Activated B cell treated with CpG ODN at 0.5 μM for 24 hours (primary cell): Measurements from ENCODE around the gene ZNF730. TPM values are rescaled to one million over a fixed set of nuclear protein-coding genes. Genes with fewer than 3 reads are reported as not detected.
"Not testable (repeated sequence)": the region's sequence is repeated elsewhere in the genome, so short reads cannot be mapped to it uniquely, and the experiment has no call there.

Source experiments
- ATAC-seq: fragments of 200-7000 bp; cut with Tn5 transposase; one replicate; pipeline ENCODE4 v1.10.0; 2021; ENCODE audit warnings: low read depth, mild to moderate bottlenecking, moderate library complexity
- CTCF ChIA-PET: fragments of 350-600 bp; sonication (Branson Sonifier 250); formaldehyde crosslinking; loops from one replicate; lab custom pipeline; 2021; ENCODE audit warnings: antibody characterized with exemption; lab: Charles Lee
- POLR2A ChIA-PET: fragments of 350-600 bp; sonication (Branson Sonifier 250); formaldehyde crosslinking; loops from one replicate; lab custom pipeline; 2021; ENCODE audit warnings: antibody characterized with exemption; lab: Charles Lee
- DNase-seq: peaks from one replicate; pipeline ENCODE4 v3.0.0; 2022
- H3K27ac Mint-ChIP-seq: one replicate; pipeline ENCODE4 v1.8.0; 2020; ENCODE audit warnings: mixed read lengths
- H3K27me3 Mint-ChIP-seq: one replicate; pipeline ENCODE4 v1.8.0; 2021; ENCODE audit warnings: mixed read lengths
- H3K36me3 Mint-ChIP-seq: one replicate; pipeline ENCODE4 v1.8.0; 2021; ENCODE audit warnings: low read depth, mixed read lengths
- H3K4me1 Mint-ChIP-seq: one replicate; pipeline ENCODE4 v1.8.0; 2021; ENCODE audit warnings: mixed read lengths
- H3K4me3 Mint-ChIP-seq: one replicate; pipeline ENCODE4 v1.8.0; 2020; ENCODE audit warnings: mild to moderate bottlenecking, mixed read lengths
- H3K9me3 Mint-ChIP-seq: one replicate; pipeline ENCODE4 v1.8.0; 2020; ENCODE audit warnings: mixed read lengths
- CTCF ChIP-seq: fragments of 200-600 bp; IDR thresholded peaks from one replicate; pipeline ENCODE4 v1.8.0; 2022; ENCODE audit warnings: antibody characterized with exemption, mild to moderate bottlenecking
- intact Hi-C: fragments of 100-400 bp; cut with micrococcal nuclease; formaldehyde crosslinking; loops from one replicate; pipeline ENCODE4 v1.15.1; 2024
- total RNA-seq: library from RNA; stranded (reverse); gene quantifications from 2 replicates; pipeline ENCODE4 v1.2.3, GENCODE V29; 2022

The ZNF730 gene
- total RNA-seq, 1 donor from 2014 or later = 1.3 TPM

GRCh38 chr19:23101241-23101640 is 15.6 kb upstream of the ZNF730 start:
- no peak for TF ChIP-seq CTCF
- Mint-ChIP-seq H3K4me3 (no peak overlapping the region), H3K27ac (no peak overlapping the region), H3K27me3 (no peaks in the 10 kb centered on the region), H3K4me1 (no peaks in the 10 kb centered on the region), H3K9me3 (peaks cover 4% of the 10 kb centered on the region), H3K36me3 (no peaks in the 10 kb centered on the region)
- DNase-seq (no peak), ATAC-seq (no peak)
- CTCF ChIA-PET = no interaction called here
- intact Hi-C loops = no loop called here
- POLR2A ChIA-PET = no interaction called here

- ChIA-PET CTCF (no interaction called here), POLR2A (no interaction called here)
- H3K4me1 Mint-ChIP-seq = peaks cover 11% of the 10 kb centered on the region
- H3K4me3 Mint-ChIP-seq = peak overlapping the region; percentile 28
- TF ChIP-seq CTCF = no peak
- intact Hi-C loops = loop anchor here (5.0 kb wide), 1 partner anchor 279 kb away; the partner anchor contains the start of gene ZNF91
- DNase-seq (no peak), ATAC-seq (no peak)
- no peaks in the 10 kb centered on the region for H3K27me3 Mint-ChIP-seq
- peaks cover 2% of the 10 kb centered on the region for H3K9me3 Mint-ChIP-seq
- H3K36me3 Mint-ChIP-seq = no peaks in the 10 kb centered on the region
- H3K27ac Mint-ChIP-seq = no peak overlapping the region
These were observed 1.6 kb downstream of the ZNF730 start for GRCh38 chr19:23118400-23118799.

- H3K4me3 Mint-ChIP-seq, H3K27ac Mint-ChIP-seq, H3K27me3 Mint-ChIP-seq, ATAC-seq, DNase-seq, H3K36me3 Mint-ChIP-seq, intact Hi-C loops, POLR2A ChIA-PET, H3K9me3 Mint-ChIP-seq, H3K4me1 Mint-ChIP-seq, CTCF ChIA-PET: not testable (repeated sequence)
These were observed 17.4 kb downstream of the ZNF730 start for GRCh38 chr19:23134211-23134610.

- DNase-seq (no peak), ATAC-seq (no peak)
- Mint-ChIP-seq H3K9me3 (peaks cover 42% of the 10 kb centered on the region), H3K27me3 (no peaks in the 10 kb centered on the region), H3K4me1 (no peaks in the 10 kb centered on the region), H3K27ac (no peak overlapping the region), H3K4me3 (no peak overlapping the region), H3K36me3 (peaks cover 27% of the 10 kb centered on the region)
- intact Hi-C loops = no loop called here
- CTCF ChIA-PET = no interaction called here
- POLR2A ChIA-PET = no interaction called here
- no peak for TF ChIP-seq CTCF
These were observed 29.0 kb downstream of the ZNF730 start for GRCh38 chr19:23145617-23146415.

GRCh38 chr19:23160766-23161165 is 43.9 kb downstream of the ZNF730 start:
- ChIA-PET CTCF (no interaction called here), POLR2A (no interaction called here)
- Mint-ChIP-seq H3K4me3 (no peak overlapping the region), H3K4me1 (no peaks in the 10 kb centered on the region), H3K27ac (no peak overlapping the region), H3K27me3 (no peaks in the 10 kb centered on the region), H3K9me3 (peaks cover 16% of the 10 kb centered on the region), H3K36me3 (no peaks in the 10 kb centered on the region)
- no peak for DNase-seq
- intact Hi-C loops = no loop called here
- TF ChIP-seq CTCF = no peak
- ATAC-seq = no peak

- peaks cover 10% of the 10 kb centered on the region for H3K9me3 Mint-ChIP-seq
- H3K36me3 Mint-ChIP-seq, intact Hi-C loops, H3K27ac Mint-ChIP-seq, DNase-seq, POLR2A ChIA-PET, H3K27me3 Mint-ChIP-seq, H3K4me3 Mint-ChIP-seq, ATAC-seq, H3K4me1 Mint-ChIP-seq, CTCF ChIA-PET: not testable (repeated sequence)
These were observed 51.5 kb downstream of the ZNF730 start for GRCh38 chr19:23168286-23168685.
